Hematopoietic multipotent progenitor cell (in vitro differentiated cells): ENCODE data around the gene TMEM184A. TPM values are rescaled to one million over a fixed set of nuclear protein-coding genes. Genes with fewer than 3 reads are reported as not detected.

Experiments used
- DNase-seq, 3 donors: peaks; one replicate each; pipeline ENCODE4 v3.0.0-alpha.2; 2011 to 2015; ENCODE audit warnings: low read depth in 2 of 3, low spot score in 2 of 3
- total RNA-seq: library from RNA; depleted of rRNA; stranded (reverse); fragments of >200 nt; gene quantifications from one replicate; pipeline ENCODE4 v1.2.3, GENCODE V29; 2012

TMEM184A gene
- total RNA-seq, result 0.27 TPM

- peak in 2 of 3 donors; percentile 54 to 71 for DNase-seq
Measured at GRCh38 chr7:1555813-1556543, at the start of gene TMEM184A. TSS of gene TMEM184A (minus strand) at chr7:1556205. CDS start at chr7:1555484, 721 bp downstream.

- no peak for DNase-seq
Measured at GRCh38 chr7:1604383-1604782, 48.4 kb upstream of the TMEM184A start.

- DNase-seq, result no peak
Measured at GRCh38 chr7:1603346-1604225, 47.6 kb upstream of the TMEM184A start.

GRCh38 chr7:1602386-1602785, 46.4 kb upstream of the TMEM184A start:
- DNase-seq, result no peak

- DNase-seq, result no peak
Measured at GRCh38 chr7:1601956-1602355, 46.0 kb upstream of the TMEM184A start.

GRCh38 chr7:1599640-1600395, 43.8 kb upstream of the TMEM184A start:
- DNase-seq, result no peak

GRCh38 chr7:1598961-1599639, 43.1 kb upstream of the TMEM184A start:
- DNase-seq, result no peak

- no peak for DNase-seq
Measured at GRCh38 chr7:1598286-1598685, 42.3 kb upstream of the TMEM184A start.

GRCh38 chr7:1597791-1598190, 41.8 kb upstream of the TMEM184A start:
- DNase-seq, result no peak

GRCh38 chr7:1597066-1597760, 41.2 kb upstream of the TMEM184A start:
- DNase-seq, result no peak

GRCh38 chr7:1596181-1597043, 40.4 kb upstream of the TMEM184A start:
- no peak for DNase-seq

- no peak for DNase-seq
Measured at GRCh38 chr7:1595636-1596035, 39.6 kb upstream of the TMEM184A start.

GRCh38 chr7:1595027-1595426, 39.0 kb upstream of the TMEM184A start:
- DNase-seq, result no peak

- no peak for DNase-seq
Measured at GRCh38 chr7:1593904-1594421, 38.0 kb upstream of the TMEM184A start.

GRCh38 chr7:1593091-1593866, 37.3 kb upstream of the TMEM184A start:
- DNase-seq, result peak in 1 of 3 donors; percentile 15

- DNase-seq, result peak in 1 of 3 donors; percentile 18
Measured at GRCh38 chr7:1592299-1592871, 36.4 kb upstream of the TMEM184A start.

GRCh38 chr7:1591876-1592275, 35.9 kb upstream of the TMEM184A start:
- peak in 1 of 3 donors; percentile 25 for DNase-seq

GRCh38 chr7:1591396-1591795, 35.4 kb upstream of the TMEM184A start:
- no peak for DNase-seq
